DND-41 (cell line): ENCODE data around the gene MTR.

ENCODE experiments used
- ATAC-seq: fragments of 200-7000 bp; cut with Tn5 transposase; 3 replicates; pipeline ENCODE4 v1.9.1; 2021; ENCODE audit warnings: low read depth; ENCODE audit not compliant: insufficient read depth
- DNase-seq: peaks from one replicate; pipeline ENCODE4 v3.0.0-alpha.2; 2020
- H2AFZ ChIP-seq: 2 replicates; pipeline ENCODE4 v1.6.0; 2012; ENCODE audit warnings: low read depth, low read length
- H3K27ac ChIP-seq: 2 replicates; pipeline ENCODE4 v1.5.1; 2012; ENCODE audit warnings: low read length, inconsistent platforms
- H3K27me3 ChIP-seq: fragments of 200-600 bp; sonication (generic); 2 replicates; pipeline ENCODE4 v1.6.0; 2012; ENCODE audit warnings: low read length, mild to moderate bottlenecking, inconsistent platforms; ENCODE audit not compliant: insufficient read depth, poor library complexity
- H3K36me3 ChIP-seq: 2 replicates; pipeline ENCODE4 v1.5.1; 2012; ENCODE audit warnings: low read length, inconsistent platforms; ENCODE audit not compliant: insufficient read depth
- H3K4me1 ChIP-seq: 2 replicates; pipeline ENCODE4 v1.5.1; 2012; ENCODE audit warnings: mild to moderate bottlenecking, low read length; ENCODE audit not compliant: insufficient read depth
- H3K4me2 ChIP-seq: 2 replicates; pipeline ENCODE4 v1.6.0; 2012; ENCODE audit warnings: mild to moderate bottlenecking, moderate library complexity, low read length, inconsistent platforms; ENCODE audit not compliant: insufficient read depth
- H3K4me3 ChIP-seq, 2 experiments: fragments of 200-600 bp in 1 of 2; shearing (Covaris generic) in 1 of 2; 2 replicates each; pipeline ENCODE4 v1.5.1; 2012 to 2016; ENCODE audit warnings: inconsistent platforms in 2 of 2, low read length in 2 of 2, mild to moderate bottlenecking in 2 of 2, low read depth in 1 of 2, moderate library complexity in 1 of 2
- H3K79me2 ChIP-seq: 2 replicates; pipeline ENCODE4 v1.6.0; 2012; ENCODE audit warnings: low read length, inconsistent platforms; ENCODE audit not compliant: insufficient read depth
- H3K9ac ChIP-seq: 2 replicates; pipeline ENCODE4 v1.6.0; 2012; ENCODE audit warnings: low read depth, mild to moderate bottlenecking, inconsistent platforms, low read length, moderate library complexity
- H3K9me3 ChIP-seq: 2 replicates; pipeline ENCODE4 v1.5.1; 2012; ENCODE audit warnings: low read length, moderate library complexity, mild to moderate bottlenecking, inconsistent platforms; ENCODE audit not compliant: insufficient read depth, severe bottlenecking
- H4K20me1 ChIP-seq: 2 replicates; pipeline ENCODE4 v1.6.0; 2012; ENCODE audit warnings: low read length; ENCODE audit not compliant: insufficient read depth
- EZH2 ChIP-seq: IDR thresholded peaks from 3 replicates; pipeline ENCODE4 v1.6.1; 2012; ENCODE audit warnings: borderline replicate concordance, low read depth, mild to moderate bottlenecking, moderate library complexity, low read length, inconsistent platforms; ENCODE audit not compliant: severe bottlenecking
- TF ChIP-seq, protein P1 (sequence below): IDR thresholded peaks from 2 replicates; pipeline ENCODE4 v1.5.1; 2012; ENCODE audit warnings: borderline replicate concordance, low read length, moderate library complexity, mild to moderate bottlenecking; ENCODE audit not compliant: poor library complexity, severe bottlenecking; ENCODE audit errors: extremely low read depth

Gene MTR

DNA sequence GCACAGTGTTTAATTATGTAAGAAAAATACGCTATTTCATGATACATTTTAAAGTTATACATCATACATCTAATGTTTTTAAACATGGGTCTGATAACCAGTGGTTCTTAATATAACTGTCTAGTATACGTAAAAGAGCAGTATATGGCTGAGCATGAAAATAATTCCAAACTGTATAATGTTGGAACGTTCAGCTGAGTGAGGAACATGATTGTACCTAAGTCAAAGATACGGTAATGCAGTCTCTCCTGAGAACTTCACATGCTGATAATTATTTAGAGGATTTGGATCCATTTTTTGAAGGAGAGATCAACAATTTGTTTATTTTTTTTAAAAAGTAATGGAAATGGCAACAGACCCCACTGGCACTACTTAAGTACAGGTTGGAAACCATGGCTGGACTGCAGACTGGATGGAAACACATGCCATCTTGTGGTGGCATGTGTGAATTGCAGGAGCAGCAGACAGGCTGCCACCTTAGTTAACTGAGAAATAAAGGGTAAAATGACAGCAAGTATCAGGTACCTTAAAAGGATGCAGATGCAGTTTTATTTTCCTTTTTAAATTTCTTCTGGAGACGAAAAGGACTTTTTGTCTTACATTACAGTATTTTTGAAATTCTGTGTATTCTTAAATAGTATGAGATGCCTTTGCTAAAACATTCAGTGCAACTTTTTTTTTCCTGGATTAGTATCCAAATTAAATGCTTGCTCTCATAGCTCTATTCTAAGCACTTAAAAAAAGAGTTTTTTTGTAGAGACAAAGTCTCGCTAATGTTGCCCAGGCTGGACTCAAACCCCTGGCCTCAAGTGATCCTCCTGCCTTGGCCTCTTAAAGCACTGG is 73.8 kb downstream of the MTR start:
- TF ChIP-seq, protein P1, sequence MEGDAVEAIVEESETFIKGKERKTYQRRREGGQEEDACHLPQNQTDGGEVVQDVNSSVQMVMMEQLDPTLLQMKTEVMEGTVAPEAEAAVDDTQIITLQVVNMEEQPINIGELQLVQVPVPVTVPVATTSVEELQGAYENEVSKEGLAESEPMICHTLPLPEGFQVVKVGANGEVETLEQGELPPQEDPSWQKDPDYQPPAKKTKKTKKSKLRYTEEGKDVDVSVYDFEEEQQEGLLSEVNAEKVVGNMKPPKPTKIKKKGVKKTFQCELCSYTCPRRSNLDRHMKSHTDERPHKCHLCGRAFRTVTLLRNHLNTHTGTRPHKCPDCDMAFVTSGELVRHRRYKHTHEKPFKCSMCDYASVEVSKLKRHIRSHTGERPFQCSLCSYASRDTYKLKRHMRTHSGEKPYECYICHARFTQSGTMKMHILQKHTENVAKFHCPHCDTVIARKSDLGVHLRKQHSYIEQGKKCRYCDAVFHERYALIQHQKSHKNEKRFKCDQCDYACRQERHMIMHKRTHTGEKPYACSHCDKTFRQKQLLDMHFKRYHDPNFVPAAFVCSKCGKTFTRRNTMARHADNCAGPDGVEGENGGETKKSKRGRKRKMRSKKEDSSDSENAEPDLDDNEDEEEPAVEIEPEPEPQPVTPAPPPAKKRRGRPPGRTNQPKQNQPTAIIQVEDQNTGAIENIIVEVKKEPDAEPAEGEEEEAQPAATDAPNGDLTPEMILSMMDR: peak; percentile 95
- no peak for TF ChIP-seq EZH2
- Histone ChIP-seq H3K9ac (no peak overlapping the region), H4K20me1 (no peaks in the 10 kb centered on the region), H3K9me3 (no peaks in the 10 kb centered on the region), H3K4me2 (no peak overlapping the region), H3K4me1 (no peaks in the 10 kb centered on the region), H3K79me2 (no peaks in the 10 kb centered on the region), H2AFZ (no peak overlapping the region), H3K36me3 (peaks cover 91% of the 10 kb centered on the region), H3K27ac (no peak overlapping the region), H3K4me3 (no peak overlapping the region), H3K27me3 (no peaks in the 10 kb centered on the region)
- ATAC-seq (peak; percentile 93), DNase-seq (peak; percentile 51)

DNA sequence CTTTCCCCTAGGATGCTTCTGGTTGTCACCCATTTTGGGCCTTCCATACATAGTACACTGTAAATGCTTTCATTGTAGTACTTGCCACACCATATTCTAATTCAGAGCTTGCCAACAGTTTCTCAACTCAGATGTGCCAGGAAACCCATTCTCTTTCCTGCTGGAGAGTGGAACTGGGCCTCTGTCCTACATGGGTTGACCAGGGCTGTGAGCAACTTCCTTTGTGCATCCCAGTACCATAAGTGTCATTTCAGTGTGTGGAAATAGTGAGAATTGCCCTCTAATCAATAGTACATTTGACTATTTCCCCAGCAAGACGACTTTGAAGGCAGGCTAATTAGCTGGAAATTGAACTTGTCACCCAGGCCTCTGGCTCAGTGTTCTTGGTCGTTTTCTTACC is 74.8 kb downstream of the MTR start:
- DNase-seq (no peak), ATAC-seq (no peak)
- H3K4me1 ChIP-seq: no peaks in the 10 kb centered on the region
- TF ChIP-seq EZH2: no peak
- TF ChIP-seq, protein P1: no peak
- no peak overlapping the region for H3K4me3 ChIP-seq
- no peaks in the 10 kb centered on the region for H3K79me2 ChIP-seq
- H3K4me2 ChIP-seq: no peak overlapping the region
- H4K20me1 ChIP-seq: no peaks in the 10 kb centered on the region
- no peak overlapping the region for H2AFZ ChIP-seq
- H3K9ac ChIP-seq: no peak overlapping the region
- no peak overlapping the region for H3K27ac ChIP-seq
- no peaks in the 10 kb centered on the region for H3K9me3 ChIP-seq
- no peaks in the 10 kb centered on the region for H3K27me3 ChIP-seq
- peaks cover 86% of the 10 kb centered on the region for H3K36me3 ChIP-seq

DNA sequence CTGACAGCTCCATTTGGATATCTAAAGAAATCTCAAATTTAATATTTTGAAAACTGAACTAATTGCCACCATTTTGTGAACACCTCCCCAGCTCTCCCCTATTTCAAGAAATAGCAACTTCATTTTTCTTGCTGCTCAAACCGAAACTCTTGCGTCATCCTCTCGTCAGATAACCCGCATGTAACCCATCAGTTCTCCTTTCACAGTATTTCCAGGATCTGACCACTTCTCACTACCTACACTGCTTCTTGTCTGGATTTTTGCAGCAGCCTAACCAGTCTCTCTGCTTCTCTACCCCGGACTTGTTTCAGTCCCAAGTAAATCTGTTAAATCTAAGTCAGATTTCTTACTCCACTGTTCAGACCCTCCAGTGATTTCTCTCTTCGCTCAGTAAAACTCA is 75.6 kb downstream of the MTR start:
- H3K27me3 ChIP-seq: no peaks in the 10 kb centered on the region
- no peaks in the 10 kb centered on the region for H3K4me1 ChIP-seq
- H4K20me1 ChIP-seq: no peaks in the 10 kb centered on the region
- DNase-seq (no peak), ATAC-seq (no peak)
- H3K9ac ChIP-seq: no peak overlapping the region
- H3K27ac ChIP-seq: no peak overlapping the region
- H3K9me3 ChIP-seq: no peaks in the 10 kb centered on the region
- peaks cover 86% of the 10 kb centered on the region for H3K36me3 ChIP-seq
- H3K79me2 ChIP-seq: no peaks in the 10 kb centered on the region
- no peak for TF ChIP-seq EZH2
- TF ChIP-seq, protein P1: no peak
- H2AFZ ChIP-seq: no peak overlapping the region
- H3K4me3 ChIP-seq: no peak overlapping the region
- no peak overlapping the region for H3K4me2 ChIP-seq
